Activated T-helper 1 cell treated with anti-CD3 and anti-CD28 coated beads, Interleukin-12 subunit alpha, Interleukin-12 subunit beta, Interleukin-2, Interleukin-4 antibody, amounts not matched to agents 30 ng/mL and 10 ng/mL and 1 ng/mL, durations not matched to agents 14 hours and 24 hours and 36 hours (primary cell): Measurements from ENCODE around the gene SH3RF3. TPM values are rescaled to one million over a fixed set of nuclear protein-coding genes. Genes with fewer than 3 reads are reported as not detected.

ENCODE experiments used
- DNase-seq: peaks from one replicate; pipeline ENCODE4 v3.0.0; 2021; ENCODE audit warnings: low spot score
- H3K27ac Mint-ChIP-seq: one replicate; pipeline ENCODE4 v1.8.0; 2021; ENCODE audit warnings: mild to moderate bottlenecking, mixed read lengths
- H3K27me3 Mint-ChIP-seq: one replicate; pipeline ENCODE4 v1.8.0; 2022; ENCODE audit warnings: mild to moderate bottlenecking, moderate library complexity, mixed read lengths; ENCODE audit not compliant: insufficient read depth
- H3K36me3 Mint-ChIP-seq: one replicate; pipeline ENCODE4 v1.8.0; 2021; ENCODE audit warnings: low read depth, mixed read lengths
- H3K4me1 Mint-ChIP-seq: one replicate; pipeline ENCODE4 v1.8.0; 2021; ENCODE audit warnings: low read depth, mixed read lengths
- H3K4me3 Mint-ChIP-seq: one replicate; pipeline ENCODE4 v1.8.0; 2021; ENCODE audit warnings: mild to moderate bottlenecking, moderate library complexity, mixed read lengths
- H3K9me3 Mint-ChIP-seq: one replicate; pipeline ENCODE4 v1.8.0; 2021; ENCODE audit warnings: mixed read lengths
- intact Hi-C: fragments of 100-400 bp; cut with micrococcal nuclease; formaldehyde crosslinking; loops from one replicate; pipeline ENCODE4 v1.15.1; 2024
- total RNA-seq: library from RNA; stranded (reverse); gene quantifications from 2 replicates; pipeline ENCODE4 v1.2.3, GENCODE V29; 2022

Gene SH3RF3
- total RNA-seq, 1 donor from 2014 or later = 0.39 TPM

DNA sequence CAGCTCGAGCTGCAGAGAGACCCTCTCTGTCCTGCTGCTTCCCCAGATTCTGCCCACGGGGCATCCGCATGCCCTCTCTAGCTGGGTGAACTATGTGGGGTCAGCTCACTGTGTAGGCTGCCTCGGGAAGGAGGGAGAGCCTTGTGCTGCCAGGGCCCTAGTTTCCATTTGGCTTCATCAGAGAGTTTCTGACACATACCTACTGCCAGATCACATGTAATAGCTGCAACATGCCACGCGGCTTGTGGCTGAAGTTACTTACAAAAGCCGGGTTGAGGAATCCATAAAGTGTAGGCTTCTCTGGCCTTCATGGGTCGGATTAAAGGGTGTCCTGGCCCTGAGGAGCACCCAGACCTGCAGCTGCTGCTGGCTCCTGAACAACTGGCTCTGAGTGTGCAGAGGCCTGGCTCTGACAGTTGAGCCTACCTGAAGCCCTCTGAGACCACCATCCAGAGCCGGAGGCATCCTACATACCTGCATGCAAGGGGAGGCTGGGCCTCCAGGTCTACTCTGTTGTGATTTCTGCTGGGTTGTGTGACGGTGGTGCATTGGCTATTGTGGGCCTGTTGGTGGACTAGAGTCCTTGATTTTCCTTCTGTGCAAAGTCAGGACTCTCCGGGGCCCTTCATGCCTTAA, 130.0 kb downstream of the SH3RF3 start:
- DNase-seq = no peak
- H3K9me3 Mint-ChIP-seq = no peaks in the 10 kb centered on the region
- intact Hi-C loops = no loop called here
- H3K4me1 Mint-ChIP-seq = no peaks in the 10 kb centered on the region
- no peak overlapping the region for H3K27ac Mint-ChIP-seq
- no peaks in the 10 kb centered on the region for H3K36me3 Mint-ChIP-seq
- no peak overlapping the region for H3K4me3 Mint-ChIP-seq
- H3K27me3 Mint-ChIP-seq = peaks cover 15% of the 10 kb centered on the region

DNA sequence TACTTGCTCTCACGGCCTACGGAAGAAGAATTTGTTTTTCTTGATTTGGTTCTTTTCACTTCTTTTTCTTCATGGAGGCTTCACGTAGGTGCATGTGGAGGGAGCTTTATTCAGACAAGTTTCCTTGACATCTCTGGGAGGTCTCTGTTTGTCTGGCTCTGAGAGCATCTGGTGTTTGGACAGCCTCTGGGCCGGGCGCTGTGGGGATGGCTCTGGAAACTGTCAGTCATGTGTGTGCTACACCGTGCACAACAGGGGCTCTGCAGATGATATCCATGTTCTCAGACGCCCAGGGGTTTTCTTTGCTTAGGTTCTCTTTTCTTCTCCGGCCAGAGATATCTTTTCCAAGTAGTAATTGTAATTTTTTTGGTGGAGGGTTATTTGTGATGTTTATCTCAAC, 130.7 kb downstream of the SH3RF3 start:
- intact Hi-C loops = no loop called here
- no peak for DNase-seq
- no peaks in the 10 kb centered on the region for H3K9me3 Mint-ChIP-seq
- H3K36me3 Mint-ChIP-seq = no peaks in the 10 kb centered on the region
- H3K4me1 Mint-ChIP-seq = no peaks in the 10 kb centered on the region
- H3K4me3 Mint-ChIP-seq = no peak overlapping the region
- peaks cover 15% of the 10 kb centered on the region for H3K27me3 Mint-ChIP-seq
- no peak overlapping the region for H3K27ac Mint-ChIP-seq

DNA sequence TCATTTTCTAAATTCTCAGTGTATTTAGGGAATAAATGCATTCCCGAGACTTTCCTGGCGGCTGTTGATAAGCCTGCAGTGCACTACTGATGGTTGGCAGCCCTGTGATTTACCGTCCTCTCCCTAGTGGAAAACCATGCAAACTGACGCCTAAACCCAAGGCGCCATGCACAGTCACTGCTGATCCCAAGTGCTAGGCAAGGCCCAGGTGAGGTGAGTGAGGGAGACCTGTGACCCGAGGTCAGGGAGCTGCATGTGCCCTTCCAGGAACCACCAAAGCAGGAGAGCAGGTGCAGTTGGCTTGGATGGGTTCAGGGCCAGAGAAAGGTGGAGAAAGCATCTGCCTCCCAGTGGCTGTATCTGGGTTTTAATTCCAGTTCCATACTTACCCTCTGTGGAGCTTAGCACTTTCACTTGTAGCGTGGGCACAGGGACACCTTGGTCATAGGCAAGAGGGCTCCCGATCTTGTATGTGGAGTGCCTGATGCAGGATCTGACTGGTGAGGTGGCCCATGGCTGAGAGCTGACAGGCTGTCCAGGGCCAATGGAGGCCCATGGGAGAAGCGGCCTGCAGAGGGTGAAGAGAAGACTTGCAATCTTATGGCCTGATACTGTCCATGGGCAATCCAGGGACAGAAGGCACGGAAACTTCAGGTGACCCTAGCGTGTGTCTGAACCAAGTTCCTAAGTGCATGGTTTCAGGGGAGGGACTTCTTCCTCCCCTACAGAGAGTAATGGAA, 131.3 kb downstream of the SH3RF3 start:
- Mint-ChIP-seq H3K27me3 (peaks cover 15% of the 10 kb centered on the region), H3K36me3 (no peaks in the 10 kb centered on the region), H3K4me3 (no peak overlapping the region), H3K4me1 (no peaks in the 10 kb centered on the region), H3K9me3 (no peaks in the 10 kb centered on the region), H3K27ac (no peak overlapping the region)
- intact Hi-C loops = no loop called here
- DNase-seq = no peak

DNA sequence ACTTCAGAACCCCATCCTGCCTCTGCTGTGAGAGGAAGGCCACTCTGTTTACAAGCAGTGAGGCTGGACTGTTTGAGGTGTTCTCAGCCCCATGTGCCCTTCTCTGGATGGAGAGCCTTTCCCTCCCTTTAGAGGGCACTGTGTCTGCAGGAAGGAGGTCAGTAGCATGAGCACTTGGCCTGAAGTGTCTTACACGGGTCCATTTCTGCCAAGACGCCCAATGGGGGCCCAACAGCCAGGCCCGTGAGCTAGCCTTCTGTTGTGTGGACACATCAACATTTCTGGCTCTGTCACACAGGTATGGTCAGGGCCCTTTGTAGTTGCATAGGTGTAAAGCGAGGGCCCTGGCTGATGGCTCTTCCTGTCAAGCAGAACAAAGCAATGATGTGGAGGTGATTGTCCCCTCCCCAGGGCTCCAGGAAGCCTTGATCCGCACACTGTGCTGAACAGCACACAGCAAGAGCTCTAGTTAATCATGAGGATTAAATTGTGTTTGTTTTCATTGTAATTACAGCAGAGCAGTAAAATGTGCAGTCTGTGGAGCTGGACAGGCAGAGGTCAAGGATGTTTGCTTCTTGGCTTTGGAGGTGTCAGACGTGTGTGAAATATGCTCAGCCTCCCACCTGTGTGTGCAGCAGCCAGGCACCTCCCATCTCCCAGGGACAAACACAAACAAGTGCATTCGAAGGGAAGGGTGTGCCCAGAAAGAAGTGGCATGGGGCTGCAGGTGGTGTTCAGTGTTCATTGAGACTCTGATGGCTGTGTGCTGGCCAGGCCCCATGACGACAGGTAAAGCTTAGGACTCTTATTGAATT, 132.1 kb downstream of the SH3RF3 start:
- DNase-seq = no peak

DNA sequence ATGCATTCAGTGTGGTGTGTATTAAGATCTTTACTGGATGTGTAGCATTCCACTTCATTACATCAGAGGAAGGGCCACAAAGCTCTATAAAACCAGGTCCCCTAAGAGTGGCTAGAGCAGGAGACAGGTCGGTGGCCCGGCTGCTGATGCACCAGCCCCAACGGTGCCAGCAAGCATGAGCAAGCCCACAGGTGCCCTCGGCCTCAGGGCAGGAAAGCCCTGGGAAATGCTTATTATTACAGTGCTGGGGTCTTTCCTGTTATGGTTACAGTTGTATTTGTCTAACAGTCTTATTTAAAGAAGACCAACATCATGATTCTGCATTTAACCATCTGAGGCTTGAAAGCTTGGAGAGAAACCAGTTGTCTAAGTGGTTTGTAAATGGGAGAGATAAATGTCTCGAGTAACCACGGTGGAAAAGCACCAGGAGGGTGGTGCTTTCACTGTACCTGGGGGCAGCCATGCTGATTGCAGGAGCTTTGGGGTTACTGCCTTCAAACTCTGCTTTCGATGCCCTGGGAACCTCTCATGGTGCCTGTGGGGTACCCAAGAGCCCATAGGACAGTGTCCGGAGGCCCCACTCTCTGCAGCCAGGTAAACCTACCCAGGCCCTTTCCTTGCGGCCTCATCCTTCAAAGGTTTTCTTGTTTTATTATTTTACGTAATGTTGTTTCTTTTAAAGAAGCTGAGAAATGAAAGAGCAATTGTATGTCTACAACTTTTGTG, 133.1 kb downstream of the SH3RF3 start:
- H3K36me3 Mint-ChIP-seq = no peaks in the 10 kb centered on the region
- H3K9me3 Mint-ChIP-seq = no peaks in the 10 kb centered on the region
- no peak overlapping the region for H3K27ac Mint-ChIP-seq
- intact Hi-C loops = no loop called here
- peaks cover 7% of the 10 kb centered on the region for H3K27me3 Mint-ChIP-seq
- no peak for DNase-seq
- no peak overlapping the region for H3K4me3 Mint-ChIP-seq
- no peaks in the 10 kb centered on the region for H3K4me1 Mint-ChIP-seq

More for the DNA sequence above, 132.1 kb downstream of the SH3RF3 start:
- Mint-ChIP-seq H3K36me3 (no peaks in the 10 kb centered on the region), H3K27me3 (peaks cover 12% of the 10 kb centered on the region), H3K9me3 (no peaks in the 10 kb centered on the region), H3K4me1 (no peaks in the 10 kb centered on the region), H3K27ac (no peak overlapping the region), H3K4me3 (no peak overlapping the region)
- intact Hi-C loops = no loop called here

DNA sequence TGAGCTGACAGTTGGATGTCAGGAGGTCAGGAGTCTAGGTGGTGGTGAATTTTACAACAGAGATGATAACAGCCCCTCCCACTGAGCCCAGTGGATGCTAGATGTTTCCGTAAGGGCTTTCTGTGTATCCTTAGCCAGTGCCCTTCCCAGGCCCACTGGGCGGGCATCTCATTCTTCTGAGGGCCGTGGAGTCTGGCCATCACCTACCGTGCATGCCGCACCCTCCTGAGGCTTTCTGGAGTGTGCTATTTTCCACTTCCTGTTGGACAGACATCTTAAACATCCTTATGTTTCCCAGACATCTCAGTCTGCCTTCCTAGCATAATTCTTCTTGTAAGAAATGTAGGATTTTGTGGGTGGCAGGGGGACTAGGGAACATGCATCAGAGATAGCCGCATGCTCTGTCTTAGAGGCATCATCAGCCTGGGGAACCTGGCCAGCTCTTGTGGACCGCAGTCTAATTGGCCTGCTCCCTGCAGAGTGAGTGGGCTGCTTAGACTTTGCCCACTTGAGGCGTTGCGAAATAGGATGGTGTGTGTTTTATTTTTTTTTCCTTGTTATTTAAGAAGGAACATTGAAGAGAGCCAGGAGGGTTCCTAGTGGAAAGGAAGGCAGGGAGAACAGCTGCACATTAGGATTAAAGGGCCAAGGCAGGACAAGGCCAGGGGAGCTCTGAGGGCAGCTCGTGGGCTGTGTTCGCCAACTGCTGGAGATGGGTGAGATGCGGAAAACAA, 135.8 kb downstream of the SH3RF3 start:
- Mint-ChIP-seq H3K36me3 (no peaks in the 10 kb centered on the region), H3K27ac (no peak overlapping the region), H3K4me3 (no peak overlapping the region), H3K4me1 (no peaks in the 10 kb centered on the region), H3K9me3 (no peaks in the 10 kb centered on the region), H3K27me3 (peaks cover 7% of the 10 kb centered on the region)
- intact Hi-C loops = no loop called here
- DNase-seq = no peak

DNA sequence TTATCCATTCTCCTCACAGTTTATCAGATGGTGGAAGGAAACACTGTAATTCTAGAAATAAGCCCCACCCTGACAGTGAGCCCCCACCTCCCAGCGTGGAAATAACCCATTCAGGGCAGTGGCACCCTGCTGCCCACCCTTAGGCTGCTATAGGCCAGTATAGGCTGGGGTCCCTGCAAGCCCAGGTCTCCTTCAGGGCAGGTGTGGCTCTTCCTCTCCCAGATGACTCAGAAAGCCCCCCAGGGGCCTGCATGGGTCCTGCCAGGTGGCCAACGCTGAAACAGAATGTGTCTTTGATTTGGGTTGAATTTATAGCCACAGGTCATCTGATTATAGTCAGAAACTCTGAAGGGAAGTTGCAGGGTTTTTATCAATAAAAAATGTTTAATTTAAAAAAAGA, 136.4 kb downstream of the SH3RF3 start:
- no peak overlapping the region for H3K27ac Mint-ChIP-seq
- no peaks in the 10 kb centered on the region for H3K36me3 Mint-ChIP-seq
- no peak for DNase-seq
- H3K9me3 Mint-ChIP-seq = no peaks in the 10 kb centered on the region
- no peaks in the 10 kb centered on the region for H3K4me1 Mint-ChIP-seq
- H3K27me3 Mint-ChIP-seq = peaks cover 2% of the 10 kb centered on the region
- no peak overlapping the region for H3K4me3 Mint-ChIP-seq
- intact Hi-C loops = no loop called here

DNA sequence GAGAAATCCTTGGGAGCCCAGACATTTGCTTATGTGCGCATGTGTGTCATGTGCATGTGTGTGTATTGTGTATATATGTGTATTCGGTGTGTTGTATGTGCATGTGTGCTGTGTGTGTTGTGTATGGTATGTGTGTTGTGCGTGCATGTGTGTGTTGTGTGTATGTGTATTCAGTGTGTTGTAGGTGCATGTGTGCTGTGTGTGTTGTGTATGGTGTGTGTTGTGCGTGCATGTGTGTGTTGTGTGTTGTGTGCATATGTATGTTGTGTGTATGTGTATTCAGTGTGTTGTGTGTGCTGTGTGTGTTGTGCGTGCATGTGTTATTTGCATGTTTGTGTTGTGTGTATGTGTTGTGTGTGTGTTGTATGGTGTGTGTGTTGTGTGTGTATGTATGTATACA, 136.9 kb downstream of the SH3RF3 start:
- no peak for DNase-seq
- intact Hi-C loops = no loop called here
- H3K36me3 Mint-ChIP-seq = no peaks in the 10 kb centered on the region
- no peak overlapping the region for H3K4me3 Mint-ChIP-seq
- peaks cover 2% of the 10 kb centered on the region for H3K27me3 Mint-ChIP-seq
- no peak overlapping the region for H3K27ac Mint-ChIP-seq
- no peaks in the 10 kb centered on the region for H3K9me3 Mint-ChIP-seq
- no peaks in the 10 kb centered on the region for H3K4me1 Mint-ChIP-seq

DNA sequence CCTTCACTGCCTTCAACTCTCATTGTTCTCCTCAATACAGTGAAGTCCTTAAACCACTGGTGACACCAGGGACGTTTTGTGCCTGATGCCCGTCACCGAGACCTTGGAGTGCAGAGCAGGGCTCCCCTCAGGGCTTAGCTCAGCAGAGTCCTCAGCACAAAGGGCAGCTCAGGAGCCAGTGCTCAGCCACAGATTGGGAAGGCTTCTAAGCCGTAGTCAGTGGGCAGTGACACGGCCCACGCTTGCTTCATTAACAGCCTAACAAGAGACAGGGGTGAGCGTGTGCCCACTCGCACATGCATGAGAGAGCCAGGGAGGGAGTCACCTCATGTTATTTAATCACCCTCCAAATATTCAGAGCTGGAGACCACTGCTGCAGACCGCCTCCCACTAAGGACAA, 137.5 kb downstream of the SH3RF3 start:
- DNase-seq = no peak
- no peaks in the 10 kb centered on the region for H3K36me3 Mint-ChIP-seq
- H3K27me3 Mint-ChIP-seq = peaks cover 2% of the 10 kb centered on the region
- H3K4me1 Mint-ChIP-seq = no peaks in the 10 kb centered on the region
- intact Hi-C loops = no loop called here
- H3K27ac Mint-ChIP-seq = no peak overlapping the region
- H3K9me3 Mint-ChIP-seq = no peaks in the 10 kb centered on the region
- H3K4me3 Mint-ChIP-seq = no peak overlapping the region

DNA sequence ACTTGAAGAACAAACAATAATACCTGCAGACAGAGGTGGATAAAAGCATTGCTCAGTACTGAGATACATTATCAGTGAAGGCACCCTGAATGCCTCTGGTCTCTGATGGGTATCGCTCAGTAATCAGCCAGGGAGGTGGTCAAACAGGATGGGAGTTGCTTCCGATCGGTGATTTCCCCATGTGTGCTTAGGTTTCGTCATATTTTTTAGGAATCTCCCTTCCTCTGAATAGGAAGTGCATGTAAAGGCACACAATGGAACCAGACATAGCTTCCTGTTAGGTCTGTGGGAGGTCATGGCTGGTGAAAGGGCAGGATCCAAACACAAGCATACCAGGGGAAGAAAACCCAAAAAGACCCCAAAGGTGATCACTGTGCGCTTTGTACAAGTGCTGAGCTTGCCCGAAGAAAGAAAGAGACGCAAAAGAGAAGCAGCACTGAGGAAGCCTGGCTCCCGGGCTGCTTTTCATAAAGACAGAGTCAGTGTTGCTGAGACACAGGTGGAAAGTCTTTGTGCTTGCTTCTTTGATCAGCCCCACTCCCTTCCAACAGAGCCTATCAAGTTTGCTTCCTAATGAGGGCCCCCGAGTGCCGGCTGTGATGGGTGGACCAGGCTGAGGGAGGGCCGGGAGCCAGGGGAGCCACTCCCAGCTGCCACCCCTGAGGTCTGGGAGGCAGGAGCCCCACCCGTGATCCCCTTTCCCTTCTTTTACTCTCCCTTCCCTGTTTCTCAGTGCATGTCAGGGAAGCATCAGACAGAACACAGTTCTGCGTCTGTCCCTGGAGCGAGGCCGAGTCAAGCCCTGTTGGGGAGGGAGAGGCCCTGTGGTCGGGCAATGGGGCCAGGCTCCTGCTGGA, 138.2 kb downstream of the SH3RF3 start:
- Mint-ChIP-seq H3K4me1 (no peaks in the 10 kb centered on the region), H3K4me3 (no peak overlapping the region), H3K9me3 (no peaks in the 10 kb centered on the region), H3K27ac (no peak overlapping the region), H3K27me3 (peaks cover 2% of the 10 kb centered on the region), H3K36me3 (no peaks in the 10 kb centered on the region)
- no peak for DNase-seq
- intact Hi-C loops = no loop called here

DNA sequence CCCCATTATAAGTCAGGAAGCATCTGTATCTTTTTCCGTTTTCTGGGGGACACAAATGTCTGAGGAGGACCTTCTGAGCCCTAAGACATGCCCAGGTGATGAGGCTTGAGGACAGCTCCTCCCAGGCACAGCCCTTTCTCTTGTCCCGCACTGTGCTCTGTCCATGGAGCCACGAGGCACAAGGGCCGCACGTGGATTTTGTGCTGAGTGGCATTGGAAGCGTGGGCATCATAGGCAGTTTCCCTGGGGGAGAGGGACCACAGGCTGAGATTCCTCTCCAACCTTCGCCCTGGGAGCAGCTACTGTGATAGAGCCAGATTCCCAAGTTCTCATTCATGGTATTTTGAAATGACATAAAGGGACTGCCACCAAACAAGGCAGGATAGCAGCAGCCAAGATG, 139.9 kb downstream of the SH3RF3 start:
- no peaks in the 10 kb centered on the region for H3K36me3 Mint-ChIP-seq
- no peak for DNase-seq
- no peak overlapping the region for H3K27ac Mint-ChIP-seq
- H3K4me1 Mint-ChIP-seq = no peaks in the 10 kb centered on the region
- H3K27me3 Mint-ChIP-seq = no peaks in the 10 kb centered on the region
- intact Hi-C loops = no loop called here
- no peaks in the 10 kb centered on the region for H3K9me3 Mint-ChIP-seq
- no peak overlapping the region for H3K4me3 Mint-ChIP-seq
